Epithelial cell of proximal tubule (primary cell): ENCODE data around the gene MRFAP1L1. TPM values are rescaled to one million over a fixed set of nuclear protein-coding genes. Genes with fewer than 3 reads are reported as not detected.

Source experiments
- DNase-seq: peaks from one replicate; pipeline ENCODE4 v3.0.0-alpha.2; 2011; ENCODE audit warnings: low read depth
- H3K4me3 ChIP-seq: 2 replicates; pipeline ENCODE4 v1.5.1; 2011; ENCODE audit warnings: low read depth, mild to moderate bottlenecking, low read length
- CTCF ChIP-seq: conservative IDR thresholded peaks from 2 replicates; pipeline ENCODE4 v1.5.1; 2012; ENCODE audit warnings: low read depth, mild to moderate bottlenecking, low read length
- total RNA-seq: library from RNA; depleted of rRNA; stranded (reverse); fragments of >200 nt; gene quantifications from 2 replicates; pipeline ENCODE4 v1.2.3, GENCODE V29; 2015

Gene MRFAP1L1
- total RNA-seq, 1 donor from 2014 or later, result 49.1 TPM

GRCh38 chr4:6720202-6720699 is 10.6 kb upstream of the MRFAP1L1 start:
- no peak for DNase-seq
- no peak overlapping the region for H3K4me3 ChIP-seq
- TF ChIP-seq CTCF, result peak; percentile 96

- H3K4me3 ChIP-seq, result no peak overlapping the region
- DNase-seq, result no peak
- no peak for TF ChIP-seq CTCF
Observed at GRCh38 chr4:6719611-6720179, 10.0 kb upstream of the MRFAP1L1 start.

GRCh38 chr4:6718932-6719610 is 9.4 kb upstream of the MRFAP1L1 start:
- no peak overlapping the region for H3K4me3 ChIP-seq
- TF ChIP-seq CTCF, result no peak

GRCh38 chr4:6716958-6717655 is 7.4 kb upstream of the MRFAP1L1 start:
- DNase-seq, result no peak
- TF ChIP-seq CTCF, result no peak
- H3K4me3 ChIP-seq, result peak overlapping the region; percentile 87

More at GRCh38 chr4:6718932-6719610, 9.4 kb upstream of the MRFAP1L1 start:
- DNase-seq, result no peak

- peak; percentile 2 for TF ChIP-seq CTCF
- peak within 1 kb of the TSS; percentile 87 for H3K4me3 ChIP-seq
- DNase-seq, result no peak
Observed at GRCh38 chr4:6716018-6716911, 6.6 kb upstream of the MRFAP1L1 start, which contains the start of gene BLOC1S4. TSS of gene BLOC1S4 (plus strand) at chr4:6716174. CDS start at chr4:6716210, 36 bp downstream.

- no peak for DNase-seq
- TF ChIP-seq CTCF, result peak; percentile 0
- peak overlapping the region; percentile 87 for H3K4me3 ChIP-seq
Observed at GRCh38 chr4:6715704-6716017, 6.0 kb upstream of the MRFAP1L1 start.
